Fibroblast of pulmonary artery (primary cell): Measurements from ENCODE around the gene CDK4.

ENCODE experiments used
- DNase-seq: peaks from one replicate; pipeline ENCODE4 v3.0.0-alpha.2; 2010; ENCODE audit warnings: low read depth
- H3K4me3 ChIP-seq: replicated peaks from 2 replicates; pipeline ENCODE4 v1.5.1; 2011; ENCODE audit warnings: low read depth, mild to moderate bottlenecking, control low read depth, low read length, moderate library complexity
- CTCF ChIP-seq: IDR thresholded peaks from 2 replicates; pipeline ENCODE4 v1.5.1; 2011; ENCODE audit warnings: mild to moderate bottlenecking, control low read depth, low read length, inconsistent platforms; ENCODE audit errors: missing control alignments

CDK4 gene

GRCh38 chr12:57783466-57783801, 31.3 kb upstream of the CDK4 start:
- peak overlapping the region; percentile 99 for H3K4me3 ChIP-seq
- TF ChIP-seq CTCF = no peak
- no peak for DNase-seq

DNA sequence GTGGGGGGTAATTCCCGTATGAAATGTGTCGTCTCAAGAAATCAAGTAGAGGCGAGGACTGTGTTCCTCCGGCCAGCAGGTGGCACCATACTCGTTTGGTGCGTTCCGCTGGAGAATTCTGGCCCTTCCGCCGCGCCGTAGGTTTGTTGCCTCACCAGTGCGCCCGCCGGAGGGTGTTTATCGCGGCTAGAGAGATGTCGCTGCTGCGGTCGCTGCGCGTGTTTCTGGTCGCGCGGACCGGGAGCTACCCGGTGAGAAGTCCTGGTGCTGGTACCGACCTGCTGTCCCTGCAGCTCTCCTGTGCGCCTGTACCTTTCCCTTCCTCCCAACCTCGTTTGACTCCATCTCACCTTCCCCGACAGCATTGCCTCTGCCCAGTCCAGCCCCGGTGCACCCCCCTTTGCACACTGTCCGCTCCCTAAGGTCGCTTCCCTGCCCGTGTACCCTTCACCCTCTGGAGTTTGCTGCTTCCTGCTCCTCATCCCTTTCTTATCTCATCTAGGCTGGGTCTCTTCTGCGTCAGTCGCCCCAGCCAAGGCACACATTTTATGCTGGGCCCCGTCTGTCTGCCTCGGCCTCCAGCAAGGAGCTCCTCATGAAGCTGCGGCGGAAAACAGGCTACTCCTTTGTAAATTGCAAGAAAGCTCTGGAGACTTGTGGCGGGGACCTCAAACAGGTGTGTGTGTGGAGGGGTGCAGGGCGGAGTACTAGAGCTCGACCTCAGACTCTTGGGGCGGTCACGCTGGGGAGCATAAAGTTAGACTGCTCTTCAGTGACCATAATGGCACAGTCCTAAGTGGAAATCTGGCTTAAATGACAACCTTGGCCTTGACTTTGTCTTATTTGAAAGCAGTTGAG, 30.7 kb upstream of the CDK4 start, which contains the start of gene TSFM:
TSS of gene TSFM (plus strand) at position 180 of the 858 bp plus-strand sequence. CDS start at position 195, 15 bp downstream.
- DNase-seq = peak; percentile 96
- TF ChIP-seq CTCF = peak; percentile 85
- peak within 1 kb of the TSS; percentile 99 for H3K4me3 ChIP-seq

DNA sequence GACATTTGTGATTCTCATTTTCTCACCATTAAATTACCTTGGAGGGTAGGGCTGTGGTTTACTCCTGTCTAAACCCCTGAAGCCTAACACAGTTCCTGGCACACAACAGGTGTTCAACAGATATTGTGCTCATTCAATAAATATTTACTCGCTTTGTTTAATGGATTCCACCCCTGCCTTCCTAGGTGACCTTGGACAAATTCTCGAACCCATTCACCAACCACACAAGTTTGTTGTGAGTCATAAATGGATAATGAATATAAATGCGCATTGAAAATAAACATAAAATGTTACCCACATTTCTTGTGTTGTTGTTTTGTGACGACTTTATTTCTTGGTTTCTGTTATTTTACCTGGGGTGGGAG, 30.1 kb upstream of the CDK4 start:
- H3K4me3 ChIP-seq = peak overlapping the region; percentile 99

DNA sequence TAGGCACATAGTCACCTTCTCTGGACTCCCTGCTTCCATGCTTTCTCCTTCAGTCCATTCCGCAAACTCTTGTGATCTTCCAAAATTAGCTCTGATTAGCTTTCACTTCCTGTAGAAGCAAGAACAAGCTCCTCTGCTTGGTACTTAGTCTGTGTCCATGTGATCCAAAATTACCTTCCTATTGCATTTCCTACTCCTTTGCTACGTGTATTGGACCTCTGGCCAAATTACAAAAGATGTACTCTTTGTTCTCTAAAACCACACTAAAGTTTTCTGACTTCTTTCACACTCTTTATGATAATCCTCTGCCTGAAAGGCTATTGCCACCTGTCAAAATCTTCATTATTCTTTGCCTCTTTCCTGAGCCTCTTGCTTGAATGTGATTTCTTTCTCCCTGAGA, 29.7 kb upstream of the CDK4 start:
- no peak for DNase-seq
- no peak overlapping the region for H3K4me3 ChIP-seq
- no peak for TF ChIP-seq CTCF

More for the DNA sequence above, 30.1 kb upstream of the CDK4 start:
- no peak for TF ChIP-seq CTCF
- DNase-seq = no peak

DNA sequence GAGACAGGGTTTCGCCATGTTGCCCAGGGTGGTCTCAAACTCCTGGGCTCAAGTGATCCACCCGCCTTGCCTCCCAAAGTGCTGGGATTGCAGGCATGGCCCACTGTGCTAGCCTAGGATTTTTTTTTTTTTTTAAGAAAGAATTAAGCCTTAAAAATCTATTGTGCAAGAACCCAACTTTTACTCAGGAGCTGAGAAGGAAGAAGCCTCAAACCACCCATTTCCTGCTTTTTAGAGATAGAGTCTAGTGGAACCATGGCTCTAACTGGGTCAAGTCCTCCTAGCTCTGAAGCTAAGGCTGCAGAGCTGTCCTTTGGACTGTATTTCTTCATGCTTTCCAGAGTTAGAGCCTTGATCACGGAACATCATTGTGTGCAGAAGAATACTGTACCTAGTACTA, 29.1 kb upstream of the CDK4 start:
- H3K4me3 ChIP-seq = no peak overlapping the region
- DNase-seq = no peak
- no peak for TF ChIP-seq CTCF

- DNase-seq = no peak
- no peak overlapping the region for H3K4me3 ChIP-seq
- no peak for TF ChIP-seq CTCF
Measured at GRCh38 chr12:57780284-57780897, 28.3 kb upstream of the CDK4 start.

- H3K4me3 ChIP-seq = no peak overlapping the region
- DNase-seq = peak; percentile 35
- no peak for TF ChIP-seq CTCF
Measured at GRCh38 chr12:57779736-57780135, 27.6 kb upstream of the CDK4 start.
